Central memory CD4-positive, alpha-beta T cell (primary cell): ENCODE data around the gene HMOX1.
A peak's percentile ranks its signal among the peaks of the same experiment; 100 is the strongest.

Experiments used
- DNase-seq: peaks from one replicate; pipeline ENCODE4 v3.0.0; 2022

HMOX1 gene

GRCh38 chr22:35409783-35410662 lies 29.1 kb downstream of the HMOX1 start:
- DNase-seq = no peak

- DNase-seq = no peak
Observed at GRCh38 chr22:35410663-35411034, 29.8 kb downstream of the HMOX1 start.

- DNase-seq = no peak
Observed at GRCh38 chr22:35411102-35411501, 30.2 kb downstream of the HMOX1 start.

- DNase-seq = no peak
Observed at GRCh38 chr22:35413624-35414023, 32.7 kb downstream of the HMOX1 start.

- no peak for DNase-seq
Observed at GRCh38 chr22:35417606-35418005, 36.7 kb downstream of the HMOX1 start.

- no peak for DNase-seq
Observed at GRCh38 chr22:35418088-35418487, 37.2 kb downstream of the HMOX1 start.

- no peak for DNase-seq
Observed at GRCh38 chr22:35418731-35419130, 37.8 kb downstream of the HMOX1 start.

- DNase-seq = no peak
Observed at GRCh38 chr22:35419756-35420155, 38.9 kb downstream of the HMOX1 start.

GRCh38 chr22:35421121-35421520 lies 40.2 kb downstream of the HMOX1 start:
- DNase-seq = no peak

GRCh38 chr22:35422145-35422544 lies 41.2 kb downstream of the HMOX1 start:
- no peak for DNase-seq

GRCh38 chr22:35422936-35423335 lies 42.0 kb downstream of the HMOX1 start:
- DNase-seq = no peak

GRCh38 chr22:35424081-35424480 lies 43.2 kb downstream of the HMOX1 start:
- DNase-seq = no peak

GRCh38 chr22:35424761-35425160 lies 43.9 kb downstream of the HMOX1 start:
- no peak for DNase-seq

- no peak for DNase-seq
Observed at GRCh38 chr22:35425546-35425945, 44.6 kb downstream of the HMOX1 start.

- DNase-seq = no peak
Observed at GRCh38 chr22:35425971-35426800, 45.3 kb downstream of the HMOX1 start.

GRCh38 chr22:35426801-35427140 lies 45.9 kb downstream of the HMOX1 start:
- no peak for DNase-seq

- peak; percentile 35 for DNase-seq
Observed at GRCh38 chr22:35430897-35431322, 50.0 kb downstream of the HMOX1 start.

- no peak for DNase-seq
Observed at GRCh38 chr22:35431483-35432227, 50.8 kb downstream of the HMOX1 start.

- DNase-seq = no peak
Observed at GRCh38 chr22:35432228-35432905, 51.5 kb downstream of the HMOX1 start.

GRCh38 chr22:35434061-35434710 lies 53.3 kb downstream of the HMOX1 start:
- DNase-seq = no peak

- no peak for DNase-seq
Observed at GRCh38 chr22:35435201-35435740, 54.4 kb downstream of the HMOX1 start.

GRCh38 chr22:35436421-35436820 lies 55.5 kb downstream of the HMOX1 start:
- DNase-seq = no peak
